Gastrocnemius medialis (tissue), 4 donors: ENCODE results near the gene S1PR5.

Experiments used
- CTCF ChIP-seq, 5 experiments: fragments of 450-650 bp in 3 of 5; fragments of 200-600 bp in 2 of 5; sonication (generic) in 2 of 5; IDR thresholded peaks in 4 of 5; conservative IDR thresholded peaks in 1 of 5; 1 replicate in 4 of 5; 2 replicates in 1 of 5; pipeline ENCODE4 v1.5.1; 2016 to 2019; ENCODE audit warnings: antibody characterized with exemption in 5 of 5, mild to moderate bottlenecking in 3 of 5, moderate library complexity in 3 of 5
- POLR2A ChIP-seq, 2 donors: fragments of 450-650 bp; IDR thresholded peaks; one replicate each; pipeline ENCODE4 v1.6.1; 2017; ENCODE audit warnings: antibody characterized with exemption in 2 of 2, mild to moderate bottlenecking in 2 of 2, moderate library complexity in 2 of 2

- no peak for TF ChIP-seq CTCF (IDR thresholded peaks at IDR 0.05 in 4 of 5, conservative IDR thresholded peaks at IDR 0.05 in 1 of 5)
- TF ChIP-seq POLR2A (IDR thresholded peaks at IDR 0.05) = no peak
Measured at GRCh38 chr19:10553943-10554381, 36.7 kb upstream of the S1PR5 start.
